Erythroblast (primary cell): ENCODE measurements around the gene AP3D1.
A peak's percentile ranks its signal among the peaks of the same experiment; 100 is the strongest.

Source experiments
- DNase-seq, 2 experiments: peaks; one replicate each; lab custom pipeline; 2025; lab: John Stamatoyannopoulos, UW
- GATA1 ChIP-seq: IDR thresholded peaks from 2 replicates; pipeline ENCODE4 v1.6.1; 2011; ENCODE audit warnings: low read depth, mild to moderate bottlenecking, control low read depth, low read length, moderate library complexity
- POLR2A ChIP-seq: IDR thresholded peaks from 2 replicates; pipeline ENCODE4 v1.6.1; 2011; ENCODE audit warnings: mild to moderate bottlenecking, low read length

The AP3D1 gene

GRCh38 chr19:2154587-2155075 is 3.3 kb upstream of the AP3D1 start:
- no peak for DNase-seq
- no peak for TF ChIP-seq POLR2A
- TF ChIP-seq GATA1, result no peak

GRCh38 chr19:2150794-2151338 is 500 bp downstream of the AP3D1 start:
- no peak for TF ChIP-seq POLR2A
- no peak for TF ChIP-seq GATA1
- peak; percentile 74 to 76 for DNase-seq

GRCh38 chr19:2149980-2150793 is 1.2 kb downstream of the AP3D1 start:
- no peak for DNase-seq
- TF ChIP-seq POLR2A (no peak), GATA1 (no peak)

- no peak for DNase-seq
- no peak for TF ChIP-seq POLR2A
- TF ChIP-seq GATA1, result no peak
Observed at GRCh38 chr19:2148482-2149135, 2.8 kb downstream of the AP3D1 start.

GRCh38 chr19:2145831-2146241 is 5.5 kb downstream of the AP3D1 start:
- no peak for DNase-seq
- TF ChIP-seq POLR2A (no peak), GATA1 (no peak)

- DNase-seq, result no peak
Observed at GRCh38 chr19:2144190-2144589, 7.2 kb downstream of the AP3D1 start.

GRCh38 chr19:2142173-2142829 is 9.1 kb downstream of the AP3D1 start:
- DNase-seq, result no peak
- TF ChIP-seq GATA1 (no peak), POLR2A (no peak)

More at GRCh38 chr19:2144190-2144589, 7.2 kb downstream of the AP3D1 start:
- no peak for TF ChIP-seq POLR2A
- TF ChIP-seq GATA1, result no peak

GRCh38 chr19:2140138-2140569 is 11.2 kb downstream of the AP3D1 start:
- TF ChIP-seq GATA1 (no peak), POLR2A (no peak)
- no peak for DNase-seq

GRCh38 chr19:2139385-2140137 is 11.8 kb downstream of the AP3D1 start:
- TF ChIP-seq GATA1 (no peak), POLR2A (no peak)
- no peak for DNase-seq

GRCh38 chr19:2138061-2138728 is 13.2 kb downstream of the AP3D1 start:
- TF ChIP-seq POLR2A (no peak), GATA1 (no peak)
- no peak for DNase-seq

- DNase-seq, result no peak
- TF ChIP-seq POLR2A (no peak), GATA1 (no peak)
Observed at GRCh38 chr19:2136796-2137195, 14.6 kb downstream of the AP3D1 start.

GRCh38 chr19:2135474-2136402 is 15.6 kb downstream of the AP3D1 start:
- TF ChIP-seq POLR2A (no peak), GATA1 (no peak)
- peak in 1 of 2 experiments; percentile 39 for DNase-seq
